A549 treated with Mapracorat at 1 μM for 4 hours (cell line): ENCODE data around the gene SH3BGRL3. TPM values are rescaled to one million over a fixed set of nuclear protein-coding genes. Genes with fewer than 3 reads are reported as not detected.

ENCODE experiments used
- total RNA-seq: library from RNA; stranded (reverse); fragments of 200-300 nt; extraction: Qiagen RNA extraction; gene quantifications from 5 replicates; pipeline ENCODE4 v1.2.3, GENCODE V29; 2022

Gene SH3BGRL3
- total RNA-seq, result 126 to 157 TPM (median 140 TPM) in 5 replicates

GRCh38 chr1:26279456-26280332 is at the start of gene SH3BGRL3:
Gene SH3BGRL3, plus strand, starts transcription at chr1:26280086. Its CDS starts 70 bp downstream, at chr1:26280156.

DNA sequence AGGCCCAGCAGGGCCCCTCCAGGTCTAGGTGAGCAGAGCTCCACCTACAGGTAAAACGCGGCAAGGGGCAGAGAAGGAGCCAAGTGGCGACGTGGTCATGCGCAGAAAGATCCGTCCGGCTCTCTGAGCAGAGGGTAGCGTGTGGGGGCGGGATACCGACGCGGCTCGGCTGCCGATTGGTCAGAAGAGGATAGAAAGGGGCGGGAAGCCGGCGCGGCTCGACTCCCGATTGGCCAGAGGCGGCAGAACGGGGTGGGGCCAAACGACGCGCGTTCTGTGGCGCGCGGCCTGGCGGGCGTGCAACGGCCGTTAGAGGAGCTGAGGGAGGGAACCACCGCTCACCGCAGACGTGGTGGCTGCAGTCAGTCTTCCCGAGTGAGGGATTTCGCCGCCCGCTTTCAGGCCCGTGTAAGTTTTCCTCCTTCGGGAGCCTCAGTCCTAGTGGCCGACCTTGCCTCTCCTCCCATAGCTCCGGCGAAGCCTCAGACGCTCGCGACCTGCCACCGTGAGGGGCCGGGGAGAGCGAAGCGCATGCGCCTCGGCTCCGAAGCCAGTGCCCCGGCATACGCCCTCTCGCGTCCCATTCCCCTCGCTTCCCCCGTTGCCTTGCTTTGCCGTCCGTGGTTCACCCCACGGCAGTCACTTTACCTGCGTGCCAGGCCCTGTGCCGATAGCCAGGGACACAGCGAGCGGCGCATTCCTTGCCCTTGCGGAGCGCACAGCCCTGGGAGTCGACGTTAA is 45.8 kb upstream of the SH3BGRL3 start, which contains the start of gene CEP85:
Gene CEP85, plus strand, starts transcription at position 298 of the 741 bp plus-strand sequence. CDS start 5,584 bp downstream, outside the sequence.

GRCh38 chr1:26306290-26307229 is 26.7 kb downstream of the SH3BGRL3 start, which contains the start of gene UBXN11:
Gene UBXN11, minus strand, starts transcription at chr1:26306636. Its CDS starts 3,753 bp downstream, at chr1:26302883.

DNA sequence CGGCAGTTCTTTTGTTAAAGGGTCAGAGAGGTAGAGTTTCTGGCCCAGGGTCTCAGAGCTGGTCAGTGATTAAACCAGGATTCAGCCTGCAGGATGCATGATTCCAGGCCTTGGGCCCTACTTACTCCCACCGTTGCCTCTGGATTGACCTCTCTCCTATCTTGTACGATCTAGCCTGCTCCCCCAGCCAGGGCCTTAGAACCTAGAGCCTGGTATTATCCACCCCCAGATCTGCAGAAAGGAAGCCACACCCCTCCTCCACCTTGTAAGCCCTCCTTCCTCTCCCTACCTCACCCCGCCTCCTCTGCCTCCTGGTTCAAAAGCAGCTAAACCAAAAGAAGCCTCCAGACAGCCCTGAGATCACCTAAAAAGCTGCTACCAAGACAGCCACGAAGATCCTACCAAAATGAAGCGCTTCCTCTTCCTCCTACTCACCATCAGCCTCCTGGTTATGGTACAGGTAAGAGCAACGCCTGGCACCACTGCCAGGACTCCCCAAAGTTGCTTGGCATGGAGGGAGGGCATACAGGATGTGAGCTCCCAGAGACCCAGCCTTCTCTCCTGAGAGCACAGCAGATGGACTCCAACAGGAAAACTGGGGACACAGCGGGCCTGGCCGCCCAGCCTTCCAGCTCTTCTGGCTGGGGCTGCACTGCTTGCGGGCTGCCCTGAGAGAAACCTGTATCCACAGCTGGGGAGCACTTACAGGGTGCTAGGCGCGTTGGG is 37.9 kb downstream of the SH3BGRL3 start, which contains the start of gene CD52:
Gene CD52, plus strand, starts transcription at position 347 of the 726 bp plus-strand sequence. Its CDS starts 60 bp downstream, at position 407.

Other genes with a start within 250 kb of the SH3BGRL3 start
- gene SLC30A2, start 234.0 kb upstream of the SH3BGRL3 start, total RNA-seq, result 0.11 to 0.96 TPM (median 0.31 TPM) in 5 replicates
- gene TRIM63, start 212.5 kb upstream of the SH3BGRL3 start, total RNA-seq, result 1.3 to 1.8 TPM (median 1.5 TPM) in 5 replicates
- 1.8 to 2.3 TPM (median 1.9 TPM) in 5 replicates for gene PDIK1L, start 168.3 kb upstream of the SH3BGRL3 start, total RNA-seq
- gene FAM110D, start 121.0 kb upstream of the SH3BGRL3 start, total RNA-seq, result 0.05 to 0.08 TPM in 2 of 5 replicates, not detected in the others
- gene C1orf232, start 111.1 kb upstream of the SH3BGRL3 start, total RNA-seq, result not detected in 5 replicates
- 49.4 to 69.6 TPM (median 64.8 TPM) in 5 replicates for gene ZNF593, start 110.2 kb upstream of the SH3BGRL3 start, total RNA-seq
- gene ZNF593OS, start 108.3 kb upstream of the SH3BGRL3 start, total RNA-seq, result 0.65 TPM in 1 of 5 replicates, not detected in the others
- 0.15 to 0.58 TPM (median 0.32 TPM) in 4 of 5 replicates, not detected in the other for gene CNKSR1, start 102.6 kb upstream of the SH3BGRL3 start, total RNA-seq
- not detected in 5 replicates for gene CATSPER4, start 89.5 kb upstream of the SH3BGRL3 start, total RNA-seq
- gene CEP85, start 45.9 kb upstream of the SH3BGRL3 start, total RNA-seq, result 11.2 to 14.2 TPM (median 12.9 TPM) in 5 replicates
- gene UBXN11, start 26.6 kb downstream of the SH3BGRL3 start, total RNA-seq, result 11.8 to 18.4 TPM (median 15.9 TPM) in 5 replicates
- 0.64 TPM in 1 of 5 replicates, not detected in the others for gene CD52, start 37.9 kb downstream of the SH3BGRL3 start, total RNA-seq
- 0.99 to 1.9 TPM (median 1.3 TPM) in 5 replicates for gene CRYBG2, start 74.0 kb downstream of the SH3BGRL3 start, total RNA-seq
- gene ZNF683, start 92.7 kb downstream of the SH3BGRL3 start, total RNA-seq, result not detected in 5 replicates
- gene LIN28A, start 130.7 kb downstream of the SH3BGRL3 start, total RNA-seq, result not detected in 5 replicates
- gene DHDDS, start 152.2 kb downstream of the SH3BGRL3 start, total RNA-seq, result 22.4 to 27.7 TPM (median 24.4 TPM) in 5 replicates
- gene HMGN2, start 192.4 kb downstream of the SH3BGRL3 start, total RNA-seq, result 334 to 423 TPM (median 346 TPM) in 5 replicates
- 14.6 to 17.6 TPM (median 16.7 TPM) in 5 replicates for gene RPS6KA1, start 249.7 kb downstream of the SH3BGRL3 start, total RNA-seq